Activated CD8-positive, alpha-beta memory T cell treated with anti-CD3 and anti-CD28 coated beads, Interleukin-2, amount 10 ng/mL, durations not matched to agents 7 days and 5 days (primary cell): ENCODE data around the gene DEFB125. TPM values are rescaled to one million over a fixed set of nuclear protein-coding genes. Genes with fewer than 3 reads are reported as not detected.
"Not testable (repeated sequence)": the region's sequence is repeated elsewhere in the genome, so short reads cannot be mapped to it uniquely, and the experiment has no call there.

ENCODE experiments used
- ATAC-seq: fragments of 150-1000 bp; cut with Tn5 transposase; one replicate; pipeline ENCODE4 v1.10.0; 2021; ENCODE audit warnings: moderate library complexity
- CTCF ChIA-PET: fragments of 350-600 bp; sonication (Branson Sonifier 250); formaldehyde crosslinking; loops from one replicate; lab custom pipeline; 2021; ENCODE audit warnings: antibody characterized with exemption; lab: Charles Lee
- DNase-seq: peaks from one replicate; pipeline ENCODE4 v3.0.0-alpha.2; 2020
- H3K27ac Mint-ChIP-seq: one replicate; pipeline ENCODE4 v1.8.0; 2021; ENCODE audit warnings: mild to moderate bottlenecking, mixed read lengths
- H3K27me3 Mint-ChIP-seq: one replicate; pipeline ENCODE4 v1.8.0; 2021; ENCODE audit warnings: mixed read lengths
- H3K36me3 Mint-ChIP-seq: one replicate; pipeline ENCODE4 v1.8.0; 2021; ENCODE audit warnings: mild to moderate bottlenecking, mixed read lengths
- H3K4me1 Mint-ChIP-seq: one replicate; pipeline ENCODE4 v1.8.0; 2021; ENCODE audit warnings: mixed read lengths
- H3K4me3 Mint-ChIP-seq: one replicate; pipeline ENCODE4 v1.8.0; 2021; ENCODE audit warnings: mild to moderate bottlenecking, moderate library complexity, mixed read lengths
- H3K9me3 Mint-ChIP-seq: one replicate; pipeline ENCODE4 v1.8.0; 2022; ENCODE audit warnings: low read depth, mixed read lengths
- total RNA-seq, 2 experiments: library from RNA; stranded (reverse); gene quantifications; one replicate each; pipeline ENCODE4 v1.2.3, GENCODE V29; 2021

The DEFB125 gene
- not detected for total RNA-seq

- ATAC-seq (no peak), DNase-seq (no peak)
- Mint-ChIP-seq H3K36me3 (no peaks in the 10 kb centered on the region), H3K4me3 (no peak within 1 kb of the TSS), H3K4me1 (no peaks in the 10 kb centered on the region), H3K27ac (no peak within 1 kb of the TSS), H3K9me3 (no peaks in the 10 kb centered on the region), H3K27me3 (peaks cover 45% of the 10 kb centered on the region)
- CTCF ChIA-PET: no interaction called here
Measured at GRCh38 chr20:87401-87800, at the start of gene DEFB125. TSS of gene DEFB125 (plus strand) at chr20:87672. CDS start at chr20:87710, 38 bp downstream.

GRCh38 chr20:60035-60918 is 27.2 kb upstream of the DEFB125 start:
- Mint-ChIP-seq H3K36me3 (no peaks in the 10 kb centered on the region), H3K4me1 (no peaks in the 10 kb centered on the region), H3K27ac (no peak overlapping the region), H3K9me3 (no peaks in the 10 kb centered on the region), H3K27me3 (no peaks in the 10 kb centered on the region), H3K4me3 (no peak overlapping the region)
- DNase-seq (no peak), ATAC-seq (no peak)
- CTCF ChIA-PET: no interaction called here

- CTCF ChIA-PET: no interaction called here
- H3K4me1 Mint-ChIP-seq: no peaks in the 10 kb centered on the region
- no peak overlapping the region for H3K4me3 Mint-ChIP-seq
- no peaks in the 10 kb centered on the region for H3K9me3 Mint-ChIP-seq
- no peak for DNase-seq
- no peaks in the 10 kb centered on the region for H3K36me3 Mint-ChIP-seq
- no peak overlapping the region for H3K27ac Mint-ChIP-seq
- no peak for ATAC-seq
- H3K27me3 Mint-ChIP-seq: no peaks in the 10 kb centered on the region
Measured at GRCh38 chr20:61230-61629, 26.2 kb upstream of the DEFB125 start.

DNA sequence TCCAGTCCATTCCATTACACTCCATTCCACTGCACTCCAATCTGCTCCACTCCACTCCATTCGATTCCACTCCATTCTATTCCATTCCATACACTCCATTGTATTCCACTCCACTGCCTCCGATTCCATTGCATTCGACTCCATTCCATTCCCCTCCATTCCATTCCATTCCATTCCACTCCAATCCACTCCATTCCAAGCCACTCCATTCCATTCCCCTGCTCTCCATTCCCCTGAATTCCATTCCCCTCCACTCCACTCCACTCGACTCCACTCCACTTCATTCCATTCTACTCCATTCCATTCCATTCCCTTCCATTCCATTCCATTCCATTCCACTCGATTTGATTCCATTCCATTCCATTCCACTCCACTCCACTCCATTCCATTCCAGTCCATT is 25.7 kb upstream of the DEFB125 start:
- CTCF ChIA-PET: no interaction called here
- Mint-ChIP-seq H3K9me3 (no peaks in the 10 kb centered on the region), H3K4me3 (no peak overlapping the region), H3K27me3 (no peaks in the 10 kb centered on the region), H3K27ac (no peak overlapping the region), H3K36me3 (no peaks in the 10 kb centered on the region), H3K4me1 (no peaks in the 10 kb centered on the region)
- ATAC-seq (no peak), DNase-seq (no peak)

- H3K9me3 Mint-ChIP-seq: no peaks in the 10 kb centered on the region
Measured at GRCh38 chr20:62487-62886, 25.0 kb upstream of the DEFB125 start.

DNA sequence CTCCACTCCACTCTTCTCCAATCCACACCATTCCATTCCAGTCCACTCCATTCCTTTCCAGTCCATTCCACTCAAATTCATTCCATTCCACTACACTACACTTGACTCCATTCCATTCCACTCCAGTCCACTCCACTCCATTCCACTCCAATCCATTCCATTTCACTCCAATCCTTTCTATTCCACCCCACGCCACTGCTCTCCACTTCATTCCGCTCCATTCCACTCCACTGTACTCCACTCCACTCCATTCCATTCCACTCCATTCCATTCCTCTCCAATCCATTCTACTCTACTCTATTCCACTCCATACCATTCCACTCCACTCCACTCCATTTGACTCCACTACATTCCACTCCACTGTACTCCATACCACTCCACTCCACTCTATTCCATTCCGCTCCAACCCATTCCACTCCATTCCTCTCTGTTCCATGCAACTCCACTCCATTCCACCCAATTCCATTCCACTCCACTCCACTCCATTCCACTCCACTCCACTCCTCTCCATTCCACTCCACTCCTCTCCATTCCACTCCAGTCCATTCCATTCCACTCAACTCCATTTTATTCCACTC is 23.4 kb upstream of the DEFB125 start:
- Mint-ChIP-seq H3K9me3 (no peaks in the 10 kb centered on the region), H3K27me3 (peaks cover 2% of the 10 kb centered on the region), H3K4me3 (no peak overlapping the region), H3K27ac (no peak overlapping the region), H3K36me3 (no peaks in the 10 kb centered on the region), H3K4me1 (no peaks in the 10 kb centered on the region)
- ATAC-seq (no peak), DNase-seq (no peak)
- CTCF ChIA-PET: no interaction called here

More at GRCh38 chr20:62487-62886, 25.0 kb upstream of the DEFB125 start:
- H3K36me3 Mint-ChIP-seq: no peaks in the 10 kb centered on the region
- no peaks in the 10 kb centered on the region for H3K4me1 Mint-ChIP-seq
- ATAC-seq (no peak), DNase-seq (no peak)
- CTCF ChIA-PET: no interaction called here
- no peak overlapping the region for H3K4me3 Mint-ChIP-seq
- H3K27me3 Mint-ChIP-seq: no peaks in the 10 kb centered on the region
- no peak overlapping the region for H3K27ac Mint-ChIP-seq

DNA sequence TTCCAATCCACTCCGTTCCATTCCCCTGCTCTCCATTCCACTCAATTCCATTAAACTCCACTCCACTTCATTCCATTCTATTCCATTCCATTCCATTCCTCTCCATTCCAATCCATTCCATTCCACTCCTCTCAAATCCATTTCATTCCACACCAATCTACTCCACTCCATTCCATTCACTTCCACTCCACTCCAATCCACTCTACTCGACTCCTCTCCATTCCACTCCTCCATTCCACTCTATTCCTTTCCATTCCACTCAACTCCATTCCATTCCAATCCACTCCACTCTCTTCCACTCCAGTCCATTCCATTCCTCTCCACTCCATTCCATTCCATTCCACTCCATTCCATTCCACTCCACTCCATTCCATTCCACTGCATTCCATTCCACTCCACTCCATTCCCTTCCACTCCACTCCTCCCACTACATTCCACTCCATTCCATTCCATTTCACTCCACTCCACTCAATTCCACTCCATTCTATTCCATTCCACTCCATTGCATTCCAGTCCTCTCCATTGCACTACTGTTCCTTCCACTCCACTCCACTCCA is 22.6 kb upstream of the DEFB125 start:
- Mint-ChIP-seq H3K4me3 (no peak overlapping the region), H3K36me3 (no peaks in the 10 kb centered on the region), H3K27me3 (peaks cover 6% of the 10 kb centered on the region), H3K27ac (no peak overlapping the region), H3K9me3 (no peaks in the 10 kb centered on the region), H3K4me1 (no peaks in the 10 kb centered on the region)
- DNase-seq (no peak), ATAC-seq (no peak)
- CTCF ChIA-PET: no interaction called here

- CTCF ChIA-PET: no interaction called here
- no peaks in the 10 kb centered on the region for H3K36me3 Mint-ChIP-seq
- no peak for ATAC-seq
- peaks cover 40% of the 10 kb centered on the region for H3K27me3 Mint-ChIP-seq
- no peaks in the 10 kb centered on the region for H3K4me1 Mint-ChIP-seq
- H3K27ac Mint-ChIP-seq: no peak overlapping the region
- no peaks in the 10 kb centered on the region for H3K9me3 Mint-ChIP-seq
- DNase-seq: no peak
- no peak overlapping the region for H3K4me3 Mint-ChIP-seq
Measured at GRCh38 chr20:77231-77630, 10.2 kb upstream of the DEFB125 start.

GRCh38 chr20:78338-78737 is 9.1 kb upstream of the DEFB125 start:
- H3K4me3 Mint-ChIP-seq: no peak overlapping the region
- no peak overlapping the region for H3K27ac Mint-ChIP-seq
- CTCF ChIA-PET: no interaction called here
- ATAC-seq (no peak), DNase-seq (no peak)
- H3K4me1 Mint-ChIP-seq: no peaks in the 10 kb centered on the region
- H3K36me3 Mint-ChIP-seq: no peaks in the 10 kb centered on the region
- no peaks in the 10 kb centered on the region for H3K9me3 Mint-ChIP-seq
- H3K27me3 Mint-ChIP-seq: peaks cover 37% of the 10 kb centered on the region

DNA sequence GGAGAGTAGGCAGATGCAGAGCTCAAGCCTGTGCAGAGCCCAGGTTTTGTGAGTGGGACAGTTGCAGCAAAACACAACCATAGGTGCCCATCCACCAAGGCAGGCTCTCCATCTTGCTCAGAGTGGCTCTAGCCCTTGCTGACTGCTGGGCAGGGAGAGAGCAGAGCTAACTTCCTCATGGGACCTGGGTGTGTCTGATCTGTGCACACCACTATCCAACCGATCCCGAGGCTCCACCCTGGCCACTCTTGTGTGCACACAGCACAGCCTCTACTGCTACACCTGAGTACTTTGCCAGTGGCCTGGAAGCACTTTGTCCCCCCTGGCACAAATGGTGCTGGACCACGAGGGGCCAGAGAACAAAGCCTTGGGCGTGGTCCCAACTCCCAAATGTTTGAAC is 7.9 kb upstream of the DEFB125 start:
- no peak overlapping the region for H3K4me3 Mint-ChIP-seq
- H3K27me3 Mint-ChIP-seq: peaks cover 40% of the 10 kb centered on the region
- DNase-seq: no peak
- H3K9me3 Mint-ChIP-seq: no peaks in the 10 kb centered on the region
- no peaks in the 10 kb centered on the region for H3K36me3 Mint-ChIP-seq
- CTCF ChIA-PET: no interaction called here
- H3K4me1 Mint-ChIP-seq: no peaks in the 10 kb centered on the region
- no peak overlapping the region for H3K27ac Mint-ChIP-seq
- no peak for ATAC-seq

GRCh38 chr20:90651-91050 is 3.2 kb downstream of the DEFB125 start:
- CTCF ChIA-PET: interaction anchor here (1.4 kb wide), 1 partner anchor 10 kb away, joined by 3 read pairs; no protein-coding TSS in a partner anchor

GRCh38 chr20:93641-94040 is 6.2 kb downstream of the DEFB125 start:
- Mint-ChIP-seq H3K27ac (no peak overlapping the region), H3K27me3 (peaks cover 26% of the 10 kb centered on the region), H3K36me3 (no peaks in the 10 kb centered on the region), H3K9me3 (peaks cover 14% of the 10 kb centered on the region), H3K4me1 (no peaks in the 10 kb centered on the region), H3K4me3 (no peak overlapping the region)
- no peak for DNase-seq
- CTCF ChIA-PET: no interaction called here
- ATAC-seq: no peak

More at GRCh38 chr20:90651-91050, 3.2 kb downstream of the DEFB125 start:
- Mint-ChIP-seq H3K9me3 (peaks cover 7% of the 10 kb centered on the region), H3K4me3 (no peak overlapping the region), H3K4me1 (no peaks in the 10 kb centered on the region), H3K36me3 (no peaks in the 10 kb centered on the region), H3K27me3 (peaks cover 41% of the 10 kb centered on the region), H3K27ac (no peak overlapping the region)
- ATAC-seq (no peak), DNase-seq (no peak)

DNA sequence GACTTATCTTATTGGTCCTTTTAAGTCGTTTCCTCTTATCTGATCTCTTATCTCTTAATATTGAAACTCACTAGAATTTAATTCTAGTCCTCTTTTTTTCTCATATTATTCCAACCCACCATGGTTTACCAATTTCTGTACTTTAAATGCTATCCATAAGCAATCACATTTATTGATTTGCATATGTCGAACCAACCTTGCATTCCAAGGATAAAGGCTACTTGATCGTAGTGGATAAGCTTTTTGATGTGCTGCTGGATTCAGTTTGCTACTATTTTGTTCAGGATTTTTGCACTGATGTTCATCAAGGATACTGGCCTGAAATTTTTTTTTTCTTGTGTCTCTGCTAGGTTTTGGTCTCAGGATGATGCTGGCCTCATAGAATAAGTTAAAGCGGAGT is 7.7 kb downstream of the DEFB125 start:
- Mint-ChIP-seq H3K4me1 (no peaks in the 10 kb centered on the region), H3K9me3 (peaks cover 14% of the 10 kb centered on the region), H3K27ac (no peak overlapping the region), H3K4me3 (no peak overlapping the region), H3K27me3 (peaks cover 32% of the 10 kb centered on the region), H3K36me3 (no peaks in the 10 kb centered on the region)
- DNase-seq (no peak), ATAC-seq (no peak)
- CTCF ChIA-PET: no interaction called here

DNA sequence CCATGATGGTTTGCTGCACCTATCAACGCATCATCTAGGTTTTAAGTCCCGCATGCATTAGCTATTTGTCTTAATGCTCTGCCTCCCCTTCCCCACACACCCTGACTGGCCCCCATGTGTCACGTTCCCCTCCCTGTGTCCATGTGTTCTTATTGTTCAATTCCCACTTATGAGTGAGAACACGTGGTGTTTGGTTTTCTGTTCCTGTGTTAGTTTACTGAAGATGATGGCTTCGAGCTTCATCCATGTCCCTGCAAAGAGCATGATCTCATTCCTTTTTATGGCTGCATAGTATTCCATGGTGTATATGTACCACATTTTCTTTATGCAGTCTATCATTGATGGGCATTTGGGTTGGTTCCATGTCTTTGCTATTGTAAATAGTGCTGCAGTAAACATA is 10.2 kb downstream of the DEFB125 start:
- peaks cover 27% of the 10 kb centered on the region for H3K27me3 Mint-ChIP-seq
- CTCF ChIA-PET, H3K27ac Mint-ChIP-seq, DNase-seq, H3K4me1 Mint-ChIP-seq, H3K4me3 Mint-ChIP-seq, H3K36me3 Mint-ChIP-seq, ATAC-seq: not testable (repeated sequence)
- H3K9me3 Mint-ChIP-seq: peaks cover 14% of the 10 kb centered on the region
